Measurements from ENCODE around the gene NPY. TPM values are rescaled to one million over a fixed set of nuclear protein-coding genes. Genes with fewer than 3 reads are reported as not detected.

NPY gene
- total RNA-seq, 4 donors from 2014 or later, result not detected

DNA sequence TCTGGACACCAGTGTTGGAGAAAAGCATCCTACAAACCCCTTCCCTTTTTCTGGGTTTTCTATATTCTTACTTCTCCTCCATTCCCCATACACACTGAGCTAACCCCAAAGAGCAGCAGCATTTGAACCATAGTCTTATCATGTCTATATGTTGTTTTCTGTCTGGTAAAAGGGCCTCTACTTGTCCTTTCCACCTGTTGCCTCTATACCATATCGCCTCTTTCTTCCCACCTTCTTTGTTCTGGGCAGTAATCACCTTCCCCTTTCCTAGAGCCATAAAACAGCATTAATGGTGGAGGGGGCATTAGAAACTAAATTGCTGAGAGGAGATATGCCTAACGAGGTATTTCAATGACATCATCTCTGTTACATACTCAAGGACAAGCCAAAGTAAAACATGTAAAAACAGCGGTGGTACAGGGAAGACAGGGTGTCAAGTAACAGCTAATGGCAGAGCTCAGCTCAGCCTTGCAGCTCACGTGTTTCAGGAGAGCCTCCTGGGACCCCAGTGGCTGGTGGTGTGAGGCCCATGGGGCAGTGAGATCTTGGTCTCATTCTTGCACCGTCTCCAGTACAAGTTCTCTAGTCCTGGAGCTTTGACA, 20.6 kb downstream of the NPY start:
- H3K4me3 ChIP-seq, result no peak overlapping the region
- no peaks in the 10 kb centered on the region for H3K9me3 ChIP-seq
- no peak overlapping the region for H3K27ac ChIP-seq
- H3K4me1 ChIP-seq, result no peaks in the 10 kb centered on the region
- no peaks in the 10 kb centered on the region for H3K27me3 ChIP-seq
- in situ Hi-C loops (cut with MboI; ENCODE audit: low sequenced_read_pairs in 4 of 4) (no loop called here), intact Hi-C loops (cut with DNase I; ENCODE audit: low total_unique reads) (no loop called here)
- DNase-seq, result no peak
- no peak for ATAC-seq
- H3K36me3 ChIP-seq, result no peaks in the 10 kb centered on the region
- no peak for TF ChIP-seq CTCF (IDR thresholded peaks at IDR 0.05 in 4 of 5, conservative IDR thresholded peaks at IDR 0.05 in 1 of 5)
- no peak for TF ChIP-seq POLR2A (IDR thresholded peaks at IDR 0.05)

- no peak overlapping the region for H3K27ac ChIP-seq
- TF ChIP-seq POLR2A (IDR thresholded peaks at IDR 0.05) (no peak), CTCF (IDR thresholded peaks at IDR 0.05 in 4 of 5, conservative IDR thresholded peaks at IDR 0.05 in 1 of 5) (no peak)
- H3K27me3 ChIP-seq, result no peaks in the 10 kb centered on the region
- H3K4me1 ChIP-seq, result no peaks in the 10 kb centered on the region
- no peak overlapping the region for H3K4me3 ChIP-seq
- ATAC-seq (no peak), DNase-seq (no peak)
- H3K36me3 ChIP-seq, result no peaks in the 10 kb centered on the region
- intact Hi-C loops (cut with DNase I; ENCODE audit: low total_unique reads), result no loop called here
- in situ Hi-C loops (cut with MboI; ENCODE audit: low sequenced_read_pairs in 4 of 4), result no loop called here
- H3K9me3 ChIP-seq, result no peaks in the 10 kb centered on the region
These were observed 23.3 kb downstream of the NPY start for GRCh38 chr7:24307326-24307725.

DNA sequence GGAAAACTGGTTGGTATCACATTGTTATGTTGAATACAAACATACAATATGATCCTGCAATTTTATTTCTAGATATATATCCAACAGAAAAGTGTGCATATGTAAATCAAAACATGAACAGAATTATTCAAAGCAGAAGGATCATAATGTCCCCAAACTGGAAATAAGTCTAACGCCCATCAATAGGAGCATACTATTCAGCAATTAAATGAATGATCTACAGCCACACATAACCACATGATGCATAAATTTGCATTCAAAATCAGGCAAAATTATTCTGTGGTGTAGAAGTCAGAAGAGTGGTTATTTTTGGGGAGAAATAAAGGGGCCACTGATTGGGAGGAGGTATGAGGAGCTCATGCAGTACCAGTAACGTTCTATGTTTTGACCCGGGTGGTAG, 28.6 kb downstream of the NPY start:
- no peak for ATAC-seq
- in situ Hi-C loops (cut with MboI; ENCODE audit: low sequenced_read_pairs in 4 of 4), result no loop called here

GRCh38 chr7:24313777-24314176, 29.8 kb downstream of the NPY start:
- Histone ChIP-seq H3K4me3 (no peak overlapping the region), H3K27ac (no peak overlapping the region), H3K36me3 (no peaks in the 10 kb centered on the region), H3K9me3 (no peaks in the 10 kb centered on the region), H3K4me1 (no peaks in the 10 kb centered on the region), H3K27me3 (no peaks in the 10 kb centered on the region)
- no peak for TF ChIP-seq POLR2A (IDR thresholded peaks at IDR 0.05)
- TF ChIP-seq CTCF (IDR thresholded peaks at IDR 0.05 in 4 of 5, conservative IDR thresholded peaks at IDR 0.05 in 1 of 5), result no peak
- DNase-seq (no peak), ATAC-seq (no peak)
- intact Hi-C loops (cut with DNase I; ENCODE audit: low total_unique reads) (no loop called here), in situ Hi-C loops (cut with MboI; ENCODE audit: low sequenced_read_pairs in 4 of 4) (no loop called here)

More for the DNA sequence above, 28.6 kb downstream of the NPY start:
- no peaks in the 10 kb centered on the region for H3K36me3 ChIP-seq
- no peak overlapping the region for H3K27ac ChIP-seq
- no peaks in the 10 kb centered on the region for H3K9me3 ChIP-seq
- no peak overlapping the region for H3K4me3 ChIP-seq
- no peaks in the 10 kb centered on the region for H3K4me1 ChIP-seq
- DNase-seq, result no peak
- H3K27me3 ChIP-seq, result no peaks in the 10 kb centered on the region
- TF ChIP-seq CTCF (IDR thresholded peaks at IDR 0.05 in 4 of 5, conservative IDR thresholded peaks at IDR 0.05 in 1 of 5), result no peak
- TF ChIP-seq POLR2A (IDR thresholded peaks at IDR 0.05), result no peak
- intact Hi-C loops (cut with DNase I; ENCODE audit: low total_unique reads), result no loop called here

GRCh38 chr7:24316340-24316739, 32.4 kb downstream of the NPY start:
- intact Hi-C loops (cut with DNase I; ENCODE audit: low total_unique reads), result no loop called here
- no peak overlapping the region for H3K27ac ChIP-seq
- TF ChIP-seq CTCF (IDR thresholded peaks at IDR 0.05 in 4 of 5, conservative IDR thresholded peaks at IDR 0.05 in 1 of 5) (no peak), POLR2A (IDR thresholded peaks at IDR 0.05) (no peak)
- ATAC-seq (no peak), DNase-seq (no peak)
- H3K27me3 ChIP-seq, result no peaks in the 10 kb centered on the region
- in situ Hi-C loops (cut with MboI; ENCODE audit: low sequenced_read_pairs in 4 of 4), result no loop called here
- H3K4me1 ChIP-seq, result no peaks in the 10 kb centered on the region
- H3K9me3 ChIP-seq, result no peaks in the 10 kb centered on the region
- no peak overlapping the region for H3K4me3 ChIP-seq
- no peaks in the 10 kb centered on the region for H3K36me3 ChIP-seq

Data from gastrocnemius medialis (tissue), 4 donors.